Activated CD4-positive, alpha-beta T cell treated with anti-CD3 and anti-CD28 coated beads, Interleukin-2, amount 50 U/mL, for 24 hours (primary cell): ENCODE results near the gene SLC25A39.
"Not testable (repeated sequence)": the region's sequence is repeated elsewhere in the genome, so short reads cannot be mapped to it uniquely, and the experiment has no call there.

ENCODE experiments used
- DNase-seq, 2 donors: peaks; one replicate each; pipeline ENCODE4 v3.0.0-alpha.2; 2020; ENCODE audit warnings: low read depth in 1 of 2, low spot score in 1 of 2

SLC25A39 gene

GRCh38 chr17:44354582-44355561, 30.2 kb upstream of the SLC25A39 start:
- DNase-seq, result peak; percentile 21 to 22

GRCh38 chr17:44353672-44354331, 29.2 kb upstream of the SLC25A39 start:
- DNase-seq, result no peak

- no peak for DNase-seq
Measured at GRCh38 chr17:44352828-44353671, 28.4 kb upstream of the SLC25A39 start.

GRCh38 chr17:44351961-44352827, 27.6 kb upstream of the SLC25A39 start:
- no peak for DNase-seq

GRCh38 chr17:44351464-44351863, 26.8 kb upstream of the SLC25A39 start:
- DNase-seq, result no peak

GRCh38 chr17:44350733-44351226, 26.2 kb upstream of the SLC25A39 start:
- DNase-seq, result peak; percentile 55 to 61

- no peak for DNase-seq
Measured at GRCh38 chr17:44349553-44350070, 25.0 kb upstream of the SLC25A39 start.

GRCh38 chr17:44348988-44349364, 24.4 kb upstream of the SLC25A39 start:
- DNase-seq, result no peak

GRCh38 chr17:44348234-44348987, 23.8 kb upstream of the SLC25A39 start:
- DNase-seq, result no peak

GRCh38 chr17:44347206-44348055, 22.8 kb upstream of the SLC25A39 start:
- not testable (repeated sequence) for DNase-seq

- DNase-seq, result no peak
Measured at GRCh38 chr17:44346064-44346844, 21.6 kb upstream of the SLC25A39 start.

GRCh38 chr17:44345454-44346026, 20.9 kb upstream of the SLC25A39 start:
- DNase-seq, result peak; percentile 21 to 23

- DNase-seq, result peak; percentile 67 to 86
Measured at GRCh38 chr17:44344939-44345453, 20.4 kb upstream of the SLC25A39 start, which contains the start of gene GRN. GRN (plus strand) TSS chr17:44345302; CDS start chr17:44349165, 3,863 bp downstream.

GRCh38 chr17:44343510-44344209, 19.0 kb upstream of the SLC25A39 start:
- DNase-seq, result no peak

- DNase-seq, result not testable (repeated sequence)
Measured at GRCh38 chr17:44340553-44340952, 15.9 kb upstream of the SLC25A39 start.

- no peak for DNase-seq
Measured at GRCh38 chr17:44338702-44339101, 14.1 kb upstream of the SLC25A39 start.
